H1 (cell line): Measurements from ENCODE around the gene MPV17. TPM values are rescaled to one million over a fixed set of nuclear protein-coding genes. Genes with fewer than 3 reads are reported as not detected.

Source experiments
- CTCF ChIA-PET: fragments of 300-600 bp; sonication (Branson Sonifier 250); formaldehyde crosslinking; loops from one replicate; lab custom pipeline; 2021; ENCODE audit not compliant: partially characterized antibody; lab: Charles Lee
- POLR2A ChIA-PET: fragments of 300-600 bp; sonication (Branson Sonifier 250); formaldehyde crosslinking; loops from one replicate; lab custom pipeline; 2021; ENCODE audit warnings: inconsistent platforms; ENCODE audit not compliant: partially characterized antibody; lab: Charles Lee
- DNase-seq, 2 experiments: peaks; one replicate each; pipeline versions ENCODE4 v3.0.0 to v3.0.0-alpha.2; 2010 to 2022; ENCODE audit warnings: low spot score in 2 of 2, low read depth in 1 of 2, mixed read lengths in 1 of 2
- FAIRE-seq: peaks from 2 replicates; lab custom pipeline; 2011; peaks lifted over from hg19 to GRCh38; lab: Jason Lieb, UNC
- H2AFZ ChIP-seq: 2 replicates; pipeline ENCODE4 v1.8.1; 2012; ENCODE audit warnings: low read length, inconsistent platforms
- H2AK5ac ChIP-seq: 2 replicates; pipeline ENCODE4 v1.6.1; 2013; ENCODE audit warnings: low read depth, low read length
- H2BK120ac ChIP-seq: replicated peaks from 2 replicates; pipeline ENCODE3; 2013; ENCODE audit warnings: low read depth, low read length, inconsistent platforms
- H2BK12ac ChIP-seq: 2 replicates; pipeline ENCODE4 v1.6.1; 2013; ENCODE audit warnings: low read depth, low read length
- H2BK15ac ChIP-seq: 2 replicates; pipeline ENCODE4 v1.6.1; 2013; ENCODE audit warnings: low read length
- H2BK20ac ChIP-seq: 2 replicates; pipeline ENCODE4 v1.6.1; 2013; ENCODE audit warnings: low read length
- H2BK5ac ChIP-seq: 2 replicates; pipeline ENCODE4 v1.6.1; 2013; ENCODE audit warnings: low read depth, low read length
- H3K14ac ChIP-seq: 2 replicates; pipeline ENCODE4 v1.6.1; 2013; ENCODE audit warnings: inconsistent platforms; ENCODE audit not compliant: insufficient read length
- H3K18ac ChIP-seq: 2 replicates; pipeline ENCODE4 v1.6.1; 2013; ENCODE audit warnings: low read length; ENCODE audit errors: extremely low read depth
- H3K23ac ChIP-seq: 2 replicates; pipeline ENCODE4 v1.6.1; 2013; ENCODE audit warnings: inconsistent platforms; ENCODE audit not compliant: insufficient read length
- H3K23me2 ChIP-seq: 2 replicates; pipeline ENCODE4 v1.6.1; 2013; ENCODE audit warnings: low read depth, low read length
- H3K27ac ChIP-seq: 2 replicates; pipeline ENCODE4 v1.6.1; 2011; ENCODE audit warnings: low read depth, low read length, inconsistent platforms
- H3K27me3 ChIP-seq, 4 experiments: replicated peaks in 1 of 4; 1 replicate in 1 of 4; 2 replicates in 3 of 4; pipeline versions ENCODE4 v1.6.1 to v1.8.1; 2011 to 2013; ENCODE audit warnings: low read length in 3 of 4, mild to moderate bottlenecking in 3 of 4, inconsistent platforms in 2 of 4, mixed read lengths in 2 of 4, moderate library complexity in 1 of 4; ENCODE audit not compliant: control insufficient read depth in 3 of 4, insufficient read depth in 3 of 4; ENCODE audit errors: extremely low read depth in 1 of 4
- H3K36me3 ChIP-seq, 4 experiments: 2 replicates each; pipeline versions ENCODE4 v1.6.1 to v1.8.1; 2011 to 2013; ENCODE audit warnings: mild to moderate bottlenecking in 4 of 4, low read length in 3 of 4, moderate library complexity in 2 of 4, control low read depth in 1 of 4, inconsistent platforms in 1 of 4; ENCODE audit not compliant: insufficient read depth in 4 of 4, control insufficient read depth in 2 of 4
- H3K4ac ChIP-seq: replicated peaks from 2 replicates; pipeline ENCODE3; 2013; ENCODE audit warnings: low read length, low read depth, mixed read lengths, inconsistent platforms; ENCODE audit not compliant: insufficient read length
- H3K4me1 ChIP-seq, 4 experiments: replicated peaks in 1 of 4; 1 replicate in 1 of 4; 2 replicates in 3 of 4; pipeline versions ENCODE4 v1.6.1 to v1.8.1; 2011 to 2013; ENCODE audit warnings: low read length in 3 of 4, inconsistent platforms in 2 of 4, mixed read lengths in 1 of 4; ENCODE audit not compliant: insufficient read depth in 4 of 4, control insufficient read depth in 3 of 4
- H3K4me2 ChIP-seq, 2 experiments: 2 replicates each; pipeline versions ENCODE4 v1.6.1 to v1.8.1; 2011 to 2013; ENCODE audit warnings: low read depth in 2 of 2, low read length in 2 of 2, control low read depth in 1 of 2, inconsistent platforms in 1 of 2, mild to moderate bottlenecking in 1 of 2; ENCODE audit not compliant: insufficient read depth in 1 of 2
- H3K4me3 ChIP-seq, 4 experiments: fragments of 200-600, 300-600 bp in 1 of 4; sonication (generic), shearing (Covaris generic), sonication (Bioruptor Twin) in 1 of 4; 2 replicates each; pipeline versions ENCODE4 v1.5.1 to v1.8.1; 2011 to 2016; ENCODE audit warnings: low read length in 4 of 4, low read depth in 3 of 4, control low read depth in 2 of 4, inconsistent platforms in 2 of 4, mild to moderate bottlenecking in 2 of 4, mixed read lengths in 1 of 4, moderate library complexity in 1 of 4; ENCODE audit not compliant: insufficient read depth in 2 of 4; ENCODE audit errors: extremely low read depth in 1 of 4
- H3K56ac ChIP-seq: replicated peaks from 2 replicates; pipeline ENCODE3; 2013; ENCODE audit warnings: low read depth, mild to moderate bottlenecking, mixed read lengths, low read length, inconsistent platforms; ENCODE audit not compliant: insufficient read length
- H3K79me1 ChIP-seq: 2 replicates; pipeline ENCODE4 v1.6.1; 2013; ENCODE audit warnings: low read depth, low read length, control low read depth
- H3K79me2 ChIP-seq, 2 experiments: 2 replicates each; pipeline versions ENCODE4 v1.6.1 to v1.8.1; 2012 to 2013; ENCODE audit warnings: low read length in 2 of 2, mild to moderate bottlenecking in 2 of 2, inconsistent platforms in 1 of 2; ENCODE audit not compliant: insufficient read depth in 2 of 2, control insufficient read depth in 1 of 2
- H3K9ac ChIP-seq, 4 experiments: replicated peaks in 1 of 4; 1 replicate in 1 of 4; 2 replicates in 3 of 4; pipeline versions ENCODE4 v1.6.1 to v1.8.1; 2011 to 2013; ENCODE audit warnings: low read depth in 3 of 4, low read length in 3 of 4, control low read depth in 2 of 4, mild to moderate bottlenecking in 2 of 4, moderate library complexity in 2 of 4, inconsistent platforms in 1 of 4; ENCODE audit errors: extremely low read depth in 1 of 4
- H3K9me3 ChIP-seq, 2 experiments: 2 replicates each; pipeline versions ENCODE4 v1.6.1 to v1.8.1; 2012 to 2013; ENCODE audit warnings: mild to moderate bottlenecking in 2 of 2, moderate library complexity in 2 of 2, control low read depth in 1 of 2, inconsistent platforms in 1 of 2, low read depth in 1 of 2, low read length in 1 of 2, mixed read lengths in 1 of 2; ENCODE audit not compliant: insufficient read depth in 2 of 2
- H4K20me1 ChIP-seq, 2 experiments: replicated peaks in 1 of 2; 2 replicates each; pipeline versions ENCODE3 to v1.8.1; 2011 to 2013; ENCODE audit warnings: inconsistent platforms in 2 of 2, low read length in 2 of 2, mild to moderate bottlenecking in 1 of 2; ENCODE audit not compliant: insufficient read depth in 2 of 2, control insufficient read depth in 1 of 2
- H4K5ac ChIP-seq: 2 replicates; pipeline ENCODE4 v1.6.1; 2013; ENCODE audit warnings: low read length, low read depth, mixed read lengths, inconsistent platforms; ENCODE audit not compliant: insufficient read length
- H4K8ac ChIP-seq: 2 replicates; pipeline ENCODE4 v1.8.0; 2013; ENCODE audit warnings: mild to moderate bottlenecking, moderate library complexity, low read length, inconsistent platforms; ENCODE audit not compliant: insufficient read depth; ENCODE audit errors: extremely low read depth
- H4K91ac ChIP-seq: replicated peaks from 2 replicates; pipeline ENCODE3; 2013; ENCODE audit warnings: low read length, mixed read lengths, inconsistent platforms; ENCODE audit not compliant: insufficient read length
- ASH2L ChIP-seq: fragments of 200-600, 300-600 bp; sonication (generic); IDR thresholded peaks from one replicate; pipeline ENCODE4 v1.7.1; 2017; ENCODE audit warnings: low read length
- BACH1 ChIP-seq: IDR thresholded peaks from 2 replicates; pipeline ENCODE4 v1.6.1; 2012; ENCODE audit warnings: low read length, improper control_type of control experiment
- BCL11A ChIP-seq, 2 experiments: IDR thresholded peaks; one replicate each; pipeline ENCODE4 v1.6.1; 2011; ENCODE audit warnings: low read depth in 2 of 2, low read length in 2 of 2, mild to moderate bottlenecking in 2 of 2
- CHD2 ChIP-seq: IDR thresholded peaks from 2 replicates; pipeline ENCODE4 v1.6.1; 2012; ENCODE audit warnings: low read length, improper control_type of control experiment
- EGR1 ChIP-seq: IDR thresholded peaks from 2 replicates; pipeline ENCODE4 v1.6.1; 2011; ENCODE audit warnings: low read depth, low read length, borderline replicate concordance
- HDAC6 ChIP-seq: IDR thresholded peaks from one replicate; pipeline ENCODE4 v1.7.1; 2012; ENCODE audit warnings: low read depth, mild to moderate bottlenecking, inconsistent platforms, low read length, moderate library complexity
- KDM4A ChIP-seq: IDR thresholded peaks from one replicate; pipeline ENCODE4 v1.7.1; 2012; ENCODE audit warnings: low read depth, mild to moderate bottlenecking, moderate library complexity, low read length, inconsistent platforms; ENCODE audit not compliant: severe bottlenecking
- KDM5A ChIP-seq: fragments of 200-600 bp; IDR thresholded peaks from 2 replicates; pipeline ENCODE4 v1.7.1; 2012; ENCODE audit warnings: mild to moderate bottlenecking, low read length, inconsistent platforms, mixed read lengths
- MAFK ChIP-seq: IDR thresholded peaks from 2 replicates; pipeline ENCODE4 v1.6.1; 2012; ENCODE audit warnings: low read depth, mild to moderate bottlenecking, improper control_type of control experiment, low read length
- POLR2AphosphoS5 ChIP-seq: IDR thresholded peaks from 2 replicates; pipeline ENCODE4 v1.6.1; 2011; ENCODE audit warnings: low read depth, low read length
- RNF2 ChIP-seq: fragments of 200-900, 300-1000 bp; sonication (generic); IDR thresholded peaks from 2 replicates; pipeline ENCODE4 v1.7.1; 2016; ENCODE audit warnings: borderline replicate concordance, low read depth, mild to moderate bottlenecking, antibody characterized with exemption, low read length; ENCODE audit not compliant: poor library complexity, severe bottlenecking; ENCODE audit errors: missing control alignments
- SP1 ChIP-seq: IDR thresholded peaks from 2 replicates; pipeline ENCODE4 v1.6.1; 2011; ENCODE audit warnings: low read depth, low read length
- TAF1 ChIP-seq: IDR thresholded peaks from 2 replicates; pipeline ENCODE4 v1.6.1; 2011; ENCODE audit warnings: mild to moderate bottlenecking, low read depth, low read length
- TBP ChIP-seq: IDR thresholded peaks from 2 replicates; pipeline ENCODE4 v1.6.1; 2011; ENCODE audit warnings: low read depth, low read length, improper control_type of control experiment
- ZNF274 ChIP-seq: IDR thresholded peaks from 2 replicates; pipeline ENCODE4 v1.7.0; 2012; ENCODE audit warnings: low read length, borderline replicate concordance; ENCODE audit errors: extremely low read depth
- WGBS, 2 experiments: shearing (Covaris generic) in 1 of 2; methylation state at CpG; one replicate each; pipeline versions ENCODE4 v1.1.6 to v1.1.7; 2013 to 2015; ENCODE audit warnings: low lambda C conversion rate in 2 of 2, mixed read lengths in 2 of 2, inconsistent platforms in 1 of 2, low coverage in 1 of 2, missing lambda C conversion rate in 1 of 2; ENCODE audit not compliant: insufficient replicate concordance in 2 of 2, insufficient coverage in 1 of 2, insufficient read length in 1 of 2; ENCODE audit errors: extremely low coverage in 1 of 2, missing lambda C conversion rate in 1 of 2; 5-methylcytosine and 5-hydroxymethylcytosine counted together
- polyA plus RNA-seq, 7 experiments: library from polyadenylated mRNA; depleted of rRNA in 3 of 7; stranded (reverse) in 5 of 7; unstranded in 2 of 7; fragments of >200 nt in 5 of 7; fragments of 200-250 nt in 2 of 7; gene quantifications; 1 replicate in 5 of 7; 2 replicates in 1 of 7; 4 replicates in 1 of 7; pipeline versions ENCODE4 v1.2.1 to v1.2.3, GENCODE V29; 2011 to 2013; ENCODE audit warnings: missing spikeins in 2 of 7, mixed read lengths in 2 of 7
- total RNA-seq: library from RNA; stranded (reverse); fragmentation: NEBNext Ultra II Directional; extraction: Animal tissue kit (Norgen Biotek cat#: 25700); gene quantifications from 2 replicates; pipeline ENCODE4 v1.2.1, GENCODE V29; 2021

The MPV17 gene
- total and polyA plus RNA-seq, 2 of the 8 experiments (the other 6 are each of a cell fraction or from before 2014, with no cell fraction given), result 45.2 to 181 TPM

DNA sequence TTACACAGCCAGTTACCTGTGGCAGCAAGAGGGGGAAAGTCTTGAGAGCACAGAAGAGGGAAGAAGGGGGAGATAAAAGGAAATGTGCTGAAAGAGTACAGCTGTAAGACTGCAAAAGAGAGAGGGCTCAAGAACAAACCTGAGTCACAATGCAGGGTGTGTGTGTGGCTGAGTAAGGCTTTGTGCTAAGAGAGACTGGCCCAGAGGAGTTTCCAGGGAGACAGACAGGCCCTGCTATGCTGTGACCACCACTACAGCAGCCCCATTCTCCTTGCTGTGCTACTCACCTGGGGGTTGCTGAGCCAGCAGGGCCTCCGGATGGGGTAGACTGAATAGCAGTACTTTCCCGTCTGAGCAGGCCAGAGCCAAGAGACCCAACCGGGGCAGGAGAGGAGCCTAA lies 12.4 kb upstream of the MPV17 start:
- Histone ChIP-seq H3K9ac (no peak overlapping the region), H2BK12ac (no peak overlapping the region), H4K5ac (no peak overlapping the region), H4K20me1 (peaks cover 0 to 2% of the 10 kb centered on the region in 2 experiments), H3K18ac (no peak overlapping the region), H3K36me3 (peaks cover 30 to 77% (median 62%) of the 10 kb centered on the region in 4 experiments; a peak in 7 of 8 replicates), H3K27me3 (no peaks in the 10 kb centered on the region)
- DNase-seq, result no peak
- POLR2A ChIA-PET, result interaction anchor here (1.0 to 1.5 kb wide), 4 partner anchors 9 to 13 kb away, joined by 3 to 11 read pairs (median 4); partner anchors contain the start of gene MPV17
- TF ChIP-seq KDM5A (no peak), TAF1 (no peak), ZNF274 (no peak), TBP (no peak), BCL11A (IDR thresholded peaks at IDR 0.05; ENCODE audit: low read depth in 2 of 2, low read length in 2 of 2) (no peak), MAFK (no peak), KDM4A (no peak), ASH2L (no peak), CHD2 (no peak), RNF2 (no peak), SP1 (no peak), EGR1 (no peak), BACH1 (no peak), HDAC6 (no peak), POLR2AphosphoS5 (no peak)
- TF ChIP-seq, all 59 proteins: peak for 0
- Histone ChIP-seq H3K27ac (no peak overlapping the region), H3K23me2 (no peaks in the 10 kb centered on the region), H3K79me1 (no peaks in the 10 kb centered on the region), H2BK20ac (no peak overlapping the region), H3K56ac (no peak overlapping the region), H4K8ac (no peak overlapping the region), H3K4me3 (no peak overlapping the region), H3K14ac (no peak overlapping the region), H3K23ac (no peak overlapping the region), H4K91ac (no peak overlapping the region), H2AFZ (no peak overlapping the region), H2BK5ac (no peak overlapping the region), H2BK15ac (no peak overlapping the region), H3K79me2 (no peaks in the 10 kb centered on the region), H3K9me3 (no peaks in the 10 kb centered on the region), H2BK120ac (no peak overlapping the region), H3K4ac (no peak overlapping the region), H3K4me1 (no peaks in the 10 kb centered on the region), H3K4me2 (no peak overlapping the region), H2AK5ac (no peak overlapping the region)
- no peak for FAIRE-seq
- CTCF ChIA-PET, result interaction anchor here (0.9 to 2.5 kb wide), 2 partner anchors 16 to 56 kb away, joined by 5 to 8 read pairs; no protein-coding TSS in a partner anchor
- WGBS, 2 experiments, result 97% methylated on average over 3 of the region's 3 CpGs; no CpG with 5 or more reads in 1 of the 2 experiments
